Prostate gland (tissue), 2 donors: ENCODE results near the gene PRR19.

Experiments used
- CTCF ChIP-seq, 4 experiments: fragments of 200-600 bp in 2 of 4; fragments of 450-650 bp in 2 of 4; sonication (generic) in 2 of 4; IDR thresholded peaks; 1 replicate in 3 of 4; 2 replicates in 1 of 4; pipeline ENCODE4 v1.5.1; 2016 to 2019; ENCODE audit warnings: antibody characterized with exemption in 4 of 4, mild to moderate bottlenecking in 2 of 4, moderate library complexity in 2 of 4
- POLR2A ChIP-seq: fragments of 450-650 bp; IDR thresholded peaks from one replicate; pipeline ENCODE4 v1.6.1; 2016; ENCODE audit warnings: antibody characterized with exemption, mild to moderate bottlenecking

GRCh38 chr19:42274065-42274682 lies 27.8 kb upstream of the PRR19 start:
- TF ChIP-seq POLR2A = no peak
- no peak for TF ChIP-seq CTCF (IDR thresholded peaks at IDR 0.05)
